ENCODE results near the gene CIDEC. TPM values are rescaled to one million over a fixed set of nuclear protein-coding genes. Genes with fewer than 3 reads are reported as not detected.

Gene CIDEC
- total and polyA plus RNA-seq, 2 of the 13 experiments (the other 11 are each of a cell fraction or from before 2014, with no cell fraction given) = 2.5 to 10.4 TPM

DNA sequence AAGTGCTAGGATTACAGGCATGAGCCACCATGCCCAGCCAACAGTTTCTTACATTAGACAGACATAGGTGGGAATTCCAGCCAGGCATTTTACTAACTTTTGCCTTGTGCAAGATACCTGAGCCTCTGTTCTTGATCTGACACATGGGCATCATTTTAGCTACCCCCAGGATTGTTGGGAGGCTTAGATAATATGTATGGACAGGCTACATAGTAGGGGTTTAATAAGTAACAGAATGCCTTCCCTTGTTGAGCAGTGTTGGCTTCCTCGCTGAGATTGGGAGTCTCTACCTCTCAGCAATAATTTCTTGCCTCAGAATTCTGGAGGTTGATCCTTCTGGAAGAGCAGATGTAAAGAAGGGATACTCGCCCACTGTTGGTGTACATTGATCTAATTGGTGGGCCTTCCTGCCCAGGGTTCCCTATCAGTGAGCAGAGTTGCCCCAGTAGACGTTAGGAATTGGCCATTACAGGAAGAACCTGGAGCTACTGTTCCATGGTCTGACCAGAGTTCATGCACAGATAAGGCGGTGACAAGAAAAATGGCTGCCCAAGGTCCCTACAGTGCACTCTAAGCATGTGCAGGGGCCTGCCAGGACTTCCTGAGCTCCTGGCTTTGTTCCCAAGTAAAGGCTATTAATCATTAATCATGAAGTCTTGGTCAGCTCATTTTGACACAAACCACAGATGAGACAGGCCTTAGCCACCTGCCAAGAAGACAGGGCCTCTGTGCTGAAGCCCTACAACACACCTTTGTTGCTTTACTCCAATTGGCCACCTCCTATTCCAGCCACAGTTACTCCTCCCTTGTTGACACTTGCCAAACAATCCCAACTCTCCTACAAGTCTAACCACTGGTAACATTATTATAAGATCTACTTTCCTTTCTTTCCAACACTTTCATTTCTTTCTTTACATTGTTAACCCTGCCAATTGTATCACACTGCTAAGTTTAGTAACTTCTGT lies 17.6 kb upstream of the CIDEC start (continued):
- TF ChIP-seq, protein P1, sequence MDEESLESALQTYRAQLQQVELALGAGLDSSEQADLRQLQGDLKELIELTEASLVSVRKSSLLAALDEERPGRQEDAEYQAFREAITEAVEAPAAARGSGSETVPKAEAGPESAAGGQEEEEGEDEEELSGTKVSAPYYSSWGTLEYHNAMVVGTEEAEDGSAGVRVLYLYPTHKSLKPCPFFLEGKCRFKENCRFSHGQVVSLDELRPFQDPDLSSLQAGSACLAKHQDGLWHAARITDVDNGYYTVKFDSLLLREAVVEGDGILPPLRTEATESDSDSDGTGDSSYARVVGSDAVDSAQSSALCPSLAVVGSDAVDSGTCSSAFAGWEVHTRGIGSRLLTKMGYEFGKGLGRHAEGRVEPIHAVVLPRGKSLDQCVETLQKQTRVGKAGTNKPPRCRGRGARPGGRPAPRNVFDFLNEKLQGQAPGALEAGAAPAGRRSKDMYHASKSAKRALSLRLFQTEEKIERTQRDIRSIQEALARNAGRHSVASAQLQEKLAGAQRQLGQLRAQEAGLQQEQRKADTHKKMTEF (CRISPR knock-in tag; IDR thresholded peaks at IDR 0.05) = peak; percentile 79
- TF ChIP-seq RFX1 (IDR thresholded peaks at IDR 0.05) (no peak; the same call in 1 of the 2 replicates), MAFF (IDR thresholded peaks at IDR 0.05; ENCODE audit: low read depth, low read length) (peak; percentile 55), ERF (CRISPR knock-in tag; IDR thresholded peaks at IDR 0.05) (peak; percentile 53), TGIF2 (CRISPR knock-in tag; IDR thresholded peaks at IDR 0.05) (0 out of 2 replicates have a peak, but pooled peaks have one; percentile 44), HNRNPLL (IDR thresholded peaks at IDR 0.05; ENCODE audit: low read depth, low read length, poor library complexity, severe bottlenecking) (no peak), PHF5A (CRISPR knock-in tag; IDR thresholded peaks at IDR 0.05; ENCODE audit: low read depth, unreplicated experiment) (peak; percentile 47), PBX2 (CRISPR knock-in tag; IDR thresholded peaks at IDR 0.05) (no peak), FIP1L1 (IDR thresholded peaks at IDR 0.05; ENCODE audit: borderline replicate concordance, insufficient read depth, low read depth, low read length) (no peak), SOX6 (IDR thresholded peaks at IDR 0.05) (no peak), SOX6 (CRISPR knock-in tag; IDR thresholded peaks at IDR 0.05) (peak; percentile 68), ZNF383 (CRISPR knock-in tag; IDR thresholded peaks at IDR 0.05; ENCODE audit: borderline replicate concordance) (0 out of 2 replicates have a peak, but pooled peaks have one; percentile 39), POLR2G (IDR thresholded peaks at IDR 0.05; ENCODE audit: low read depth, low read length) (peak; percentile 85), ZNF777 (CRISPR knock-in tag; IDR thresholded peaks at IDR 0.05) (0 out of 2 replicates have a peak, but pooled peaks have one; percentile 33), CHD4 (IDR thresholded peaks at IDR 0.05; ENCODE audit: borderline replicate concordance, low read length) (peak; percentile 65), SRSF1 (optimal IDR thresholded peaks at IDR 0.05; ENCODE audit: low read depth, low read length) (no peak), KIAA2018 (CRISPR knock-in tag; IDR thresholded peaks at IDR 0.05; ENCODE audit: borderline replicate concordance) (no peak)
- TF ChIP-seq, protein P2, sequence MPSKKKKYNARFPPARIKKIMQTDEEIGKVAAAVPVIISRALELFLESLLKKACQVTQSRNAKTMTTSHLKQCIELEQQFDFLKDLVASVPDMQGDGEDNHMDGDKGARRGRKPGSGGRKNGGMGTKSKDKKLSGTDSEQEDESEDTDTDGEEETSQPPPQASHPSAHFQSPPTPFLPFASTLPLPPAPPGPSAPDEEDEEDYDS (CRISPR knock-in tag; IDR thresholded peaks at IDR 0.05) = peak; percentile 53; the same call in 1 of the 2 replicates

Measured in HepG2 (cell line).